GM19025 (cell line): ENCODE measurements around the gene CYP26B1.

Experiments used
- ATAC-seq: cut with Tn5 transposase; IDR thresholded peaks from one replicate; pipeline ENCODE4 v1.9.1; 2021; ENCODE audit warnings: mild to moderate bottlenecking, low read depth, moderate library complexity; ENCODE audit not compliant: unreplicated experiment

CYP26B1 gene

GRCh38 chr2:72147303-72147971 is at the start of gene CYP26B1:
TSS of gene CYP26B1 (minus strand) at chr2:72147862. CDS start at chr2:72147834, 28 bp downstream.
- ATAC-seq: no peak

GRCh38 chr2:72193723-72194122 is 46.1 kb upstream of the CYP26B1 start:
- ATAC-seq: no peak

GRCh38 chr2:72191441-72191840 is 43.8 kb upstream of the CYP26B1 start:
- ATAC-seq: no peak

- no peak for ATAC-seq
These were observed 37.5 kb upstream of the CYP26B1 start for GRCh38 chr2:72185206-72185605.

GRCh38 chr2:72183466-72183865 is 35.8 kb upstream of the CYP26B1 start:
- ATAC-seq: no peak

GRCh38 chr2:72183016-72183415 is 35.4 kb upstream of the CYP26B1 start:
- ATAC-seq: no peak

GRCh38 chr2:72182547-72182946 is 34.9 kb upstream of the CYP26B1 start:
- no peak for ATAC-seq

- no peak for ATAC-seq
These were observed 34.0 kb upstream of the CYP26B1 start for GRCh38 chr2:72181616-72182015.

GRCh38 chr2:72180351-72180750 is 32.7 kb upstream of the CYP26B1 start:
- ATAC-seq: no peak

- no peak for ATAC-seq
These were observed 30.9 kb upstream of the CYP26B1 start for GRCh38 chr2:72178551-72178950.

- no peak for ATAC-seq
These were observed 28.6 kb upstream of the CYP26B1 start for GRCh38 chr2:72176281-72176680.

- ATAC-seq: no peak
These were observed 28.0 kb upstream of the CYP26B1 start for GRCh38 chr2:72175636-72176035.

- no peak for ATAC-seq
These were observed 26.1 kb upstream of the CYP26B1 start for GRCh38 chr2:72173640-72174321.

GRCh38 chr2:72172478-72172877 is 24.8 kb upstream of the CYP26B1 start:
- ATAC-seq: no peak

GRCh38 chr2:72166279-72166678 is 18.6 kb upstream of the CYP26B1 start:
- ATAC-seq: no peak

- no peak for ATAC-seq
These were observed 18.1 kb upstream of the CYP26B1 start for GRCh38 chr2:72165792-72166191.

- ATAC-seq: no peak
These were observed 14.9 kb upstream of the CYP26B1 start for GRCh38 chr2:72162574-72162973.

GRCh38 chr2:72159211-72159993 is 11.7 kb upstream of the CYP26B1 start:
- ATAC-seq: no peak

GRCh38 chr2:72157871-72158771 is 10.5 kb upstream of the CYP26B1 start:
- ATAC-seq: no peak

GRCh38 chr2:72156872-72157271 is 9.2 kb upstream of the CYP26B1 start:
- no peak for ATAC-seq
